ENCODE data around the gene GLP1R.

DNA sequence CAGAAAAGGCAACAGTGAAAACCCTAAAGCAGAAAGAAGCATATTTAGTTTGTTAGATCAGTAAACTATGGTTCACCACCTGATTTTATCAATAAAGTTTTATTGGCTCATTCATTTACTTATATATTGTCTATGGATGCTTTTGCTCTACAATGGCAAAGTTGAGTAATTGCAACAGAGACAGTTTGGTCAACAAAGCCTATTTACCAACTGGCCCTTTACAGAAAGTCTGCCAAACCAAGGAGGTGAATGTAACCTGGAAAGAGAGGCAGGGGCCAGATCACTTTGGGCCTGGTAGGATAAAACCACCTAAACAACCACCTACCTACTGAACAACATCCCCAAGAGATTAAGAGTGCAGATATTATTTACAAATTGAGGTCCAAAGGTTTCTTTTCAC lies 47.0 kb downstream of the GLP1R start:
- no peak for TF ChIP-seq CTCF (IDR thresholded peaks at IDR 0.05)
- no peak for TF ChIP-seq POLR2A (IDR thresholded peaks at IDR 0.05)
